Stimulated activated CD4-positive, alpha-beta T cell treated with anti-CD3 and anti-CD28 coated beads, Interleukin-15, amount 100 ng/mL, for 48 hours (primary cell): Measurements from ENCODE around the gene EIF1AX.
"Not testable (repeated sequence)": the region's sequence is repeated elsewhere in the genome, so short reads cannot be mapped to it uniquely, and the experiment has no call there.

Experiments used
- DNase-seq, 2 donors: peaks; one replicate each; pipeline ENCODE4 v3.0.0-alpha.2; 2020; ENCODE audit warnings: low read depth in 2 of 2

Gene EIF1AX

DNA sequence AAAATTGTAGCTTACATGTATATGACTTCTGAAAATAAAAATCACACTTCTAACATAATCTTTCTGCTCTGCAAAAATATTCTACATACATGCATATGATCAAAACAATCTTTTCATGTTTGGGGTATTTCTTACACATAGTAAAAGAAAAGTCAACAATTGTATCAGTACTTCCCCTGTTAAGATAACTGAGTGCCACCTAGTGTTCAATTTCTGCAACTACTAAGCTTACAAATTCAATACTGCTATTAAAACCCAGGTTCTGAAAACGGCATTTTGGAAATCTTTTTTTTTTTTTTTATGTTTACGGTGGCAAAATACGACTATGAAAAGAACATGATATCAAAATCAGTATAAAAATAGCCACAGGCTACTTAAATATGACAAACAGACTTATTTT, 14.2 kb downstream of the EIF1AX start:
- not testable (repeated sequence) for DNase-seq

DNA sequence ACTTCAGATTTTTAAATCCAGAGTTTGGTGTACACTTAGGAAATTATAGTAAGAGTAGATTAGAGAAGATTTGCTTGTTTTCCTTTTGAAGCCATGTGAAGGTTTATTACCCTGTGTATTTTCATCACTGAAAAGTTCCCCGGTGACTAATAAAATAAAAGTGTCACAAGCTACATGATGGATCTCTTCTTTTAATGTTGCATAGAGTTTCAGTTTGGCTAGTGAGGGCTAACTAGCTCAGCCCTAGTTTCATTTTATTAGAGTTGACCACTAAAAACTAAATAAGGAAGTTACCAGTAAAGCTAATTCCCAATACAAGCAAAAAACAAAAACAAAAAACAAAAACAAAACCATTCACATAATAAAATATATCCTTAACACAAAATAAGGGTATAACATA, 14.8 kb downstream of the EIF1AX start:
- not testable (repeated sequence) for DNase-seq

DNA sequence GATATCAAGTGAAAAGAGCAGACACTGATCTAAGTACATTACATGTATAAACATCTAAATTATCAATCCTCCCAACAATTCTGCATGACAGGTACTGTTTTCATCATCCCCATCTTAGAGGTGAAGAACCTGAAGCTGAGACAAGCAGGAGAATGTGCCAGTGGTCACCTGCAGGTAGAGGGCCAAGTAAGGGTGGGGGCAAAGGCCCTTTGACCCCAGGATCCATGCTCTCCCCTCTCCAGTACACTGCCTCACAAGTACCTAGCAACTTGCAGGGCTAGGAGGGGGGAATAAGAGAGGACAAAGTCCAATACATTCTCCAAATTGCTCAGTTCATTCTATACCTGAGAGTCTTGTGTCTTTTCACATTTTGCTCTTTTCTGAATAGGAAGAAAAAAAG, 16.7 kb downstream of the EIF1AX start:
- DNase-seq = no peak

DNA sequence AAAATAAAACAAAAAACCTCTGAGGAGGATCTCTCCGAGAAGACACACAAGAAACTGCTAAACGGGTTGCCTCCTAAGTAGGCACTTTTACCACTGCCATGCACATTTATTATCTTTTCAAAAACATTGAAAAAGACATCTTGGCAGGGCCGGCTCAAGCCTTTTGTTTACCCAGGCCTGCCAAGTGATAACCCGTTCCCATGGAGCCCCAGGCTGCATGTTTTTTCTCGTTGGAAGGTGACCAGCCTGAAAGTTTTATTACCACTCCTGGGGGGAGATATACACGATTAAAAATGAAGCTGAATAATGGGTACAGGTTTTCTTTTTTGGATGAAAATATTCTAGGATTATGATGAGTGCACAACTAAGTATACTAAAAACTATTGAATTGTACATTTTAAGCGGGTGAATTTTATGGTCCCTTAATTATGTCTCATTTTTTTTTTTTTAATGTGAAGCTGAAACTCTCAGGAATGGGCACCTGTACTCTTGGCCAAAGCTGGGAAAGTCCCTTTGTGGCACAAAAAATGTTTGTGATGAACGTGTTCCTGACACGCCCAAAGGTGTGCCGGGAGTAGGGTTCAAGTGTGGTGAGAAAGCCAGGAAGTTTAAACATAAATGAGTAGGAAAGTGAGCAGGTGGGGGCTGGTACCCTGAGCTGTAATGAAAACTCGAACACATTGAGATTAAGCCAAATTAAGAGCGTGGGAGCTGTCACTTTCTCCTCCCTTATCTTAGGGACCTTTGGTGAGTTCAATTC, 23.4 kb downstream of the EIF1AX start:
- DNase-seq = no peak

DNA sequence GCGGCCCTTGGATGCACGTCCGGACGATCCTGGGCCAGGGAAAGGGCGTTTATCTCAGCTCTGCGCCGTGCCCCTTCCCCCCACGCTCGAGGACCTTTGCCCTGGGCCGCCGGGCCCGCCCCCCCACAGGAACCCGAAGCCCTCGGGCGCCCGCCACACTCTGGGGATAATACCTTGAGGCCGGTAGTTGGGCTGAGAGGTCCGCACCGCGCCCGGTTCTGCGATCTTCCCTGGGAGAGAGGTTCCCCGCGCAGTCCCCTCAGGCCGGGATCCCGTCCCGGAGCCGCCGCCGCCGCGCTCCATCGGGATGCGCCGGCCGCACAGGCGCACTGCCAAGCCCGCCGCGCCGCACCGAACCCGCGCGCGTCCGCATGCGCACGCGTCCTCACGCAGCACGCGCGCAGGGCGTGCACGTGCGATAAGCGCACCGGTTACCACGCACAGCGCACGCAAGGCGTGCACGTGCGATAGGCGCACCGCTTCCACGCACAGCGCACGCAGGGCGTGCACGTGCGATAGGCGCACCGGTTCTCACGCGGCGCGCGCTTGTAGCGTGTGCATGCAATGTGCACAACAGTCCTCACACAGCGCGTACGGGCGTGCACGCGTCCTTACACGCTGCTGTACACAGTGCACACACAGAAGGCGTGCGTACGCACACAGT, 24.9 kb downstream of the EIF1AX start, which contains the start of gene MAP7D2:
Gene MAP7D2, minus strand, starts transcription at position 331 of the 664 bp plus-strand sequence. Its CDS starts 28 bp downstream, at position 303.
- no peak for DNase-seq

DNA sequence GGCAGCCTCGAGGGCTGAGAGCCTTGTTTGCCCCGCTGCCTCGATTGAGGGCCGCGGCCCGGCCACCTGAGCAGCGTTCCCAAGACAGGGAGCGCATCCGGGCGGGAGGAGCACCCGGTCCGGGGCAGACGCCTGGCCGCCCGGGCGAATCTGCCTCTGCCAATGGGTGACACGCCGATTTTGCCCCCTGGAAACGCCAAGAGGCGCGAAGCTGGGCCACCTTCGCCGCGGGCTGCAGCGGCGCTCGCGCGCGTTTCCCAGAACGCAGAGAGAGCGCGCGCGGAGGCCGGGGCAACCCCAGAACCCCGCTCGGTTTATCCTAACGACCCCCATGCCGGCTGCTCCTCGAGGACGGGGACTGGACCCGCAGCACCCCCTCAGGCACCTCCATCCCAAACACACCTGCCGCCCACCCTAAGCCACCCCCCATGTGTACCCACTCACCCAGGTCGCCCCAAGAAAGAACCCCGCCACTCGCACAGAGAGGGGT, 25.5 kb downstream of the EIF1AX start:
- DNase-seq = no peak

DNA sequence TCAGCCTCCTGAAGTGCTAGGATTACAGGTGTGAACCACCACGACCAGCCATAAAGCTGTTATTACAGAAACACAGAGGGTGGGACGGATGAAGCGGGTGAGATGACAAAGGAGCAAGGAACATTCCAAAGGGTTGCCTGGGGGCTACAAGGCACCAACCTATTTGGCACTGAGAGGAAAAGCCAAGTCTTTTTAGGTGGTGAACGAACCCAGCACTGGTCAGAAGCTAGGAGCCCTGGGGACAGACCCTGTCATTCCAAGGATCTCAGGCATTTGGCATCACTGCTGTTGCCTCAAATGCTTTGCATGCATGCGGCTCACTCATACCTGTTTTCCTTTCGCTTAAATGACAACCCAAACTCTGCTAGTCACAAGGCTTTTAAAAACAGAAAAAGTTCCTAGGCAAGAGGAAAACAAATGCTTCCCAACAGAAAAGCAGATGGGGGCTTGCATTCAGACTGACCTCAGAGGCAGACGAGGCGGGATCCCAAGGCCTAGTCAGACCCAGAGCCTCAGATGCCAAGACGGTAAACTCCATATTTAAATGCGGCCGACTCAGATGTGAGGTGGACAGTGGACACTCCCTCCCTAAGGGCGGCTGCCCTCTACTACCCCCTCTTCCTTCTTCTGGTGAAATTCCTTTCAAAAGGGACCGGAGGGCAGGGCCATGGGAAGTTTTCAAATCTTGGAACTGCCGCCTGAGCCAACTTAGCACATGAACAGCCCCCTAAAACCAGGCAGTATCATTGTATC, 29.4 kb downstream of the EIF1AX start:
- DNase-seq = no peak

DNA sequence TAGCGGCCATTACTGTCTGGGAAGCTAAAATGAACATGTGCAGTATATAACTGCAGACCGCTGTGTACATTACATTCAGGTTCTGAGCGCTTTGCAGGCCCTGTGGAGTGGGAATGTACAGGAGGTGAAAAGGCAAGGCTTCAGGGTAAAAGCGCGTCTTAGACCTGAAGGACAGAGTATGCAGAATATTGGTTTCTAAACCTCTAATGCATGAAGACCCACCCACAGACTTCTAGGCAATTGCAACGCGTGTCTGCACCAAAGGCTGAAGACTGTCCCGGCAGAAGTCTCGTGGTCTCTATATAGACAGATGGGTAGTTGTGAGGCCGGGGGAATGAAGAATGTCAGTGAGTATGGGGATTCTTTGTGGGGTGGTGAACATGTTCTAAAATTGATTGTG, 30.4 kb downstream of the EIF1AX start:
- DNase-seq = no peak

DNA sequence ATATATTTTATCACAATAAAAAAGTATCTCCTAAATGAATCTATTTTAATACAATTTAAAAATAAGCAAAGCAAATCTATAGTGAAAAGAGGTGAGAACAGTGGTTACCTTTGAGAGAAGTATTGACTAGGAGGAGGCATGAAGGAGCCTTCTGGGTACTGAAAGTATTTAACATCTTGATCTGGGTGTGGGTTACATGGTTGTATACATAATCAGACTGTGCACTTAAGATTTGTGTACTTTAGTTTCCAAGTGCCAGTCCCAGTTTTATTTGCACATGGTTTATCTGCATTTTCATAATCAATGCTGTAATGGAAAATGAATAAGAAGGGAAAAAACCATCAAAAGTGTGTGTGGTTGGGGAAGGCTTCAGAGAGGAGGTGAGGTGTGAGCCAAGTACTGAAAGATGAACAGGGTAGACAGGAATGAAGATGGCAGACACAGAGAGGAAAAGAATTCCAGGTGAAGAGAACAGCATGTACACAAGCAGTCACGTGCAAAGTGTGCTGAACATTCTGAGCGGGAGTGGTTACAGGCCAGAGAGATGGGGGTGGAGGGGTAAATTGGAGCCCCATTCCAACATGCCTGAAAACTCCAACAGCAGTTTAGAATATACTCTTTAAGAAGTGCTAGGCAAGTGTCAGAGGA, 39.6 kb downstream of the EIF1AX start:
- DNase-seq = no peak

DNA sequence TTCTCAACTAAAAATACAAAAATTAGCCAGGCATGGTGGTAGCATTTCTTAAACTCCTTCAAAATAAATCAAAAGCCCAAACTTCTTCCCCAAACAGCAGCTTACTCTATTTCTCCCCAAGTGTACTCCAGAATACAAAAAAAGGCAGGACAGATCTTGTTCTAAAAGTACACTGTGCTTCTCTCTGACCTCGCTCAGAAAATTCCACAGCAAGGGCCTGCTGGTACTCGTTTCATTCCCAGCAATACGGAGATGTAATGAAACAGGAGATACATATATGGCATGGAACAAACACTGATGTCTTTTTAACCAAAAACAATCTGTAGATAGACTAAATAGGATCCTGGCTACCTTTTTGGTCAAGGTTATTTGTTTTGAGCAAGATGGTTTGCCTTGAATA, 50.1 kb downstream of the EIF1AX start:
- no peak for DNase-seq

DNA sequence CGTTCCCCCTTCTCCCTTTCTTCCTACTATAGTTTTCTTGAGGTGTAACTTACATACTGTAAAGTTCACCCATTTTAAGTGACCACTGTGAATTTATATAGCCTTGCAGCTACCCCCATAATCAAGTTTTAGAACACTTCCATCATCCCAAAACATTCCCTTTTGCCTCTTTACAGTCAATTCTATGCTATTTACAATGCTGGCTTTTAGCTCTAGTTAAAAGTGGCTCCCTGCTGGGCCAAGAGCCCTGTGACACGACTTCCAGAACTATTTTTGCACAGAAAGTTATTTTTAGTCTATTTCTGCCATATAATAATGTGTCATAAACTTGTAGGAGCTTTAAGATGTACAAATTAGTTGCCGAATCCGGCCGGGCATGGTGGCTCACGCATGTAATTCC, 51.8 kb downstream of the EIF1AX start:
- no peak for DNase-seq

DNA sequence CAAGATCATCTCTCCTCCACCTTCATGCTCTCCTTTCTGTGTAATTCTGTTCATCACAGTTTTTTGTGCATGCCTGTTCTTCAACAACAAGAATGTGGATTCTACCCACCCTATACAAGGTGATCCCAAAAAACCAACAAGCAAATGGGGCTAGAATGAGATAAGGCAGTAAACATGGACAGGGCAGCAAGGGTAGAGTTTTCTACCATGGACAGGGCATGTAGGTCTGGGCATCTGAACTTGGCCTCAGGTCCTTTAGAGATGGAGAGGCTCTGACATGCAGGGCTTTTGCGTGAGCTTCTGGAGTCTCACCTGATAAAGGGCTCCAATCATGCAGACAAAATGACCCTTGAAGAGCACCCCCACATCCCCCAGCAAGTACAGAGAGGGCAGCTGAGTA, 61.4 kb downstream of the EIF1AX start:
- no peak for DNase-seq
